Smooth muscle cell (in vitro differentiated cells): Measurements from ENCODE around the gene STK40. TPM values are rescaled to one million over a fixed set of nuclear protein-coding genes. Genes with fewer than 3 reads are reported as not detected.

Experiments used
- DNase-seq: peaks from one replicate; lab custom pipeline; 2025; ENCODE audit not compliant: unreplicated experiment; lab: John Stamatoyannopoulos, UW
- H2AFZ ChIP-seq: fragments of 200-600 bp; sonication (generic); 2 replicates; pipeline ENCODE4 v1.6.0; 2016; ENCODE audit warnings: antibody characterized with exemption, low read depth, mild to moderate bottlenecking
- H3F3A ChIP-seq: fragments of 200-600 bp; sonication (generic); 2 replicates; pipeline ENCODE4 v1.6.0; 2017; ENCODE audit warnings: antibody characterized with exemption, low read depth
- H3K27ac ChIP-seq: fragments of 200-600 bp; sonication (generic); 2 replicates; pipeline ENCODE4 v1.5.1; 2016; ENCODE audit warnings: low read depth, mild to moderate bottlenecking
- H3K27me3 ChIP-seq: fragments of 200-600 bp; sonication (generic); 2 replicates; pipeline ENCODE4 v1.6.1; 2016; ENCODE audit warnings: low read depth, mild to moderate bottlenecking
- H3K36me3 ChIP-seq: fragments of 200-600 bp; sonication (generic); 2 replicates; pipeline ENCODE4 v1.5.1; 2016; ENCODE audit warnings: low read depth
- H3K4me1 ChIP-seq: fragments of 200-600 bp; sonication (generic); 2 replicates; pipeline ENCODE4 v1.5.1; 2016; ENCODE audit warnings: low read depth
- H3K4me2 ChIP-seq: fragments of 200-600 bp; sonication (generic); 2 replicates; pipeline ENCODE4 v1.6.0; 2016; ENCODE audit warnings: mild to moderate bottlenecking
- H3K4me3 ChIP-seq: fragments of 200-600 bp; sonication (generic); 2 replicates; pipeline ENCODE4 v1.5.1; 2016; ENCODE audit warnings: mild to moderate bottlenecking
- H3K79me2 ChIP-seq: fragments of 200-600 bp; sonication (generic); 2 replicates; pipeline ENCODE4 v1.6.0; 2016; ENCODE audit warnings: low read depth, mild to moderate bottlenecking
- H3K9ac ChIP-seq: fragments of 200-600 bp; sonication (generic); 2 replicates; pipeline ENCODE4 v1.6.0; 2016; ENCODE audit warnings: low read depth
- H3K9me3 ChIP-seq: fragments of 200-600 bp; sonication (generic); replicated peaks from 2 replicates; pipeline ENCODE4 v1.5.1; 2016; ENCODE audit warnings: low read depth
- H4K20me1 ChIP-seq: fragments of 200-600 bp; sonication (generic); 2 replicates; pipeline ENCODE4 v1.6.0; 2016; ENCODE audit warnings: low read depth
- CTCF ChIP-seq: fragments of 200-600 bp; sonication (generic); IDR thresholded peaks from 2 replicates; pipeline ENCODE4 v1.5.1; 2017; ENCODE audit warnings: borderline replicate concordance, mild to moderate bottlenecking, antibody characterized with exemption; ENCODE audit not compliant: insufficient read depth, poor library complexity, severe bottlenecking
- WGBS: methylation state at CpG from one replicate; pipeline ENCODE4 v1.1.7; 2016; ENCODE audit warnings: low lambda C conversion rate; 5-methylcytosine and 5-hydroxymethylcytosine counted together
- polyA plus RNA-seq: library from polyadenylated mRNA; unstranded; fragments of >200 nt; fragmentation: Nextera tagmentation; extraction: Ambion mirVana; gene quantifications from 2 replicates; pipeline ENCODE4 v1.2.1, GENCODE V29; 2016
- total RNA-seq: library from RNA; depleted of rRNA; stranded (reverse); fragments of >200 nt; gene quantifications from 2 replicates; pipeline ENCODE4 v1.2.3, GENCODE V29; 2014

The STK40 gene
- total and polyA plus RNA-seq, 2 experiments from 2014 or later, result 8.4 to 18.8 TPM

- Histone ChIP-seq H3K4me2 (no peak overlapping the region), H2AFZ (no peak overlapping the region), H3F3A (no peaks in the 10 kb centered on the region), H3K9me3 (no peaks in the 10 kb centered on the region), H3K79me2 (no peaks in the 10 kb centered on the region), H3K4me1 (no peaks in the 10 kb centered on the region), H4K20me1 (no peaks in the 10 kb centered on the region), H3K27ac (no peak overlapping the region), H3K9ac (no peak overlapping the region), H3K36me3 (no peaks in the 10 kb centered on the region), H3K4me3 (no peak overlapping the region), H3K27me3 (no peaks in the 10 kb centered on the region)
- WGBS, result 84% methylated on average over 4 of the region's 4 CpGs
- DNase-seq, result no peak
- no peak for TF ChIP-seq CTCF
Observed at GRCh38 chr1:36414384-36414783, 28.7 kb upstream of the STK40 start.

GRCh38 chr1:36411674-36412648 lies 26.2 kb upstream of the STK40 start:
- Histone ChIP-seq H3F3A (peaks cover 6% of the 10 kb centered on the region), H3K27ac (no peak overlapping the region), H3K36me3 (no peaks in the 10 kb centered on the region), H3K4me1 (no peaks in the 10 kb centered on the region), H3K4me2 (no peak overlapping the region), H3K27me3 (no peaks in the 10 kb centered on the region), H3K9ac (no peak overlapping the region), H3K4me3 (no peak overlapping the region), H3K79me2 (no peaks in the 10 kb centered on the region), H4K20me1 (no peaks in the 10 kb centered on the region), H2AFZ (no peak overlapping the region), H3K9me3 (no peaks in the 10 kb centered on the region)
- no peak for DNase-seq
- WGBS, result 86% methylated on average over 11 of the region's 11 CpGs
- no peak for TF ChIP-seq CTCF

GRCh38 chr1:36408479-36408878 lies 22.8 kb upstream of the STK40 start:
- H3K27me3 ChIP-seq, result no peaks in the 10 kb centered on the region
- H3K9me3 ChIP-seq, result no peaks in the 10 kb centered on the region
- 7% methylated on average over 2 of the region's 2 CpGs for WGBS

More at GRCh38 chr1:36408479-36408878, 22.8 kb upstream of the STK40 start:
- Histone ChIP-seq H2AFZ (no peak overlapping the region), H3K4me2 (peak overlapping the region; percentile 0), H3K79me2 (peaks cover under 1% of the 10 kb centered on the region), H4K20me1 (no peaks in the 10 kb centered on the region), H3K27ac (peak overlapping the region; percentile 83), H3F3A (peaks cover 6% of the 10 kb centered on the region), H3K36me3 (no peaks in the 10 kb centered on the region), H3K9ac (no peak overlapping the region), H3K4me1 (no peaks in the 10 kb centered on the region), H3K4me3 (no peak overlapping the region)
- no peak for DNase-seq
- no peak for TF ChIP-seq CTCF
